CD1c-positive myeloid dendritic cell (primary cell): ENCODE results near the gene APOA5.
"Not testable (repeated sequence)": the region's sequence is repeated elsewhere in the genome, so short reads cannot be mapped to it uniquely, and the experiment has no call there.

Source experiments
- DNase-seq: peaks from one replicate; pipeline ENCODE4 v3.0.0-alpha.2; 2016; ENCODE audit errors: extremely low spot score

APOA5 gene

DNA sequence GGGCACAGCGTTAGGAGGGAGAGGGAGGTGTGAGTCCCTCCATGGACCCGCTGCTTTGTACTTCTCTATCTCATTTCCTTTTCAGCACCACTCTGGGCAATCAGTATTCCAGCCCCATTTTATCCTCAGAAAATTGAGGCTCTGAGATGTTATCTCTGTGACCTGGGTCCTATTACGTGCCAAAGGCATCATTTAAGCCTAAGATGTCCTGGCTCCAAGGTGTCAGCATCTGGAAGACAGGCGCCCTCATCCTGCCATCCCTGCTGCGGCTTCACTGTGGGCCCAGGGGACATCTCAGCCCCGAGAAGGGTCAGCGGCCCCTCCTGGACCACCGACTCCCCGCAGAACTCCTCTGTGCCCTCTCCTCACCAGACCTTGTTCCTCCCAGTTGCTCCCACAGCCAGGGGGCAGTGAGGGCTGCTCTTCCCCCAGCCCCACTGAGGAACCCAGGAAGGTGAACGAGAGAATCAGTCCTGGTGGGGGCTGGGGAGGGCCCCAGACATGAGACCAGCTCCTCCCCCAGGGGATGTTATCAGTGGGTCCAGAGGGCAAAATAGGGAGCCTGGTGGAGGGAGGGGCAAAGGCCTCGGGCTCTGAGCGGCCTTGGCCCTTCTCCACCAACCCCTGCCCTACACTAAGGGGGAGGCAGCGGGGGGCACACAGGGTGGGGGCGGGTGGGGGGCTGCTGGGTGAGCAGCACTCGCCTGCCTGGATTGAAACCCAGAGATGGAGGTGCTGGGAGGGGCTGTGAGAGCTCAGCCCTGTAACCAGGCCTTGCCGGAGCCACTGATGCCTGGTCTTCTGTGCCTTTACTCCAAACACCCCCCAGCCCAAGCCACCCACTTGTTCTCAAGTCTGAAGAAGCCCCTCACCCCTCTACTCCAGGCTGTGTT is 37.2 kb upstream of the APOA5 start:
- DNase-seq, result no peak

DNA sequence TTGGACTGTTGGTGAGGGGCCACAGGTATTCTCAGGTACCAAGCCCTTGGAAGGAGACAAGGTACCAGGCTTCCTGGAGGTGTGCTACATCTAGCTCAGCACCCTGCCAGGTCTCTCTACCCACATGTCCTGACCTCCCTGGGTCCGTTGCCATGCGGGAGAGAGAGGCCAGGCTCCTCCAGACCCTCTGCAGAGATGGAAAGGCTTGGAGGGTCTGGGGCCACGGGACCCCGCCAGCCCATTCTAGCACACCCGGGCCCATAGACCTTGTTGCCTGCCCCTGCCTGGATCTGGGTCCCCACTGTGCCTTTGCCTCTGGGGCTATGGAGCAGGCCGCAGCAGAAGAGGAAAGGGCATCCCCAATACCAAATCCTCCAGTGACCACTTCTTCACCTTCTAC is 35.8 kb upstream of the APOA5 start:
- DNase-seq, result no peak

DNA sequence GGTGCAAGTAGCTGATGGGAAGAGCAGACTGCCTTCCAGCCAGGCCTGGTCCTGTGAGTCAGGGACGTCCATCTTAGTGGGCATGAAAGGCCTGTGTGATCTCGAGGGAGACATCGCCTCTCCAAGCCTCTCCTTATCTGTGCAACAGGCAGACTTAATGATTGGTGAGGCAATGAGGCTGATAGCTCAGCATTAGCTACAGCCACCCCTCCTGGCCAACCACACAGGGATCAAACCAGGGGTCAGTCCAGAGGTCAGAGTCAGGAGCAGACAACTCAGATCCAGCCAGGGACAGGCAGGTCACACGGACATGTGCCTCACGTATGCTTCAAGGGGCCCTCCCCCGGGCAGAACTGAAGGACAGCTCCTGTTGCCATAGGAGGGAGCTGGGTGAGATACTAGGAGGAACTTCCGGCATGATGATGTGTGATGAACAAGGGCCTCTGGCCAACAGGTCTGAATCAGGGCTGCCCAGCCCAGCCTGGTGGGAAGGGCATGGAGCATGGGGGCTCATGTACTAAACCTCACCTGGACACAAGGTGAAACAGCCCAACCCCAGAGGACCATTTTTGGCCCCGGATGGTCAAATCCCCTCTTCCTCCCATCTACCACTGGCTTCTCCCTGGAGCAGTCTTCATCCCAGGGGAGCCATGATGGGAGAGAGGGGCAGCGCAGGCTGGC is 35.2 kb upstream of the APOA5 start:
- DNase-seq, result no peak

DNA sequence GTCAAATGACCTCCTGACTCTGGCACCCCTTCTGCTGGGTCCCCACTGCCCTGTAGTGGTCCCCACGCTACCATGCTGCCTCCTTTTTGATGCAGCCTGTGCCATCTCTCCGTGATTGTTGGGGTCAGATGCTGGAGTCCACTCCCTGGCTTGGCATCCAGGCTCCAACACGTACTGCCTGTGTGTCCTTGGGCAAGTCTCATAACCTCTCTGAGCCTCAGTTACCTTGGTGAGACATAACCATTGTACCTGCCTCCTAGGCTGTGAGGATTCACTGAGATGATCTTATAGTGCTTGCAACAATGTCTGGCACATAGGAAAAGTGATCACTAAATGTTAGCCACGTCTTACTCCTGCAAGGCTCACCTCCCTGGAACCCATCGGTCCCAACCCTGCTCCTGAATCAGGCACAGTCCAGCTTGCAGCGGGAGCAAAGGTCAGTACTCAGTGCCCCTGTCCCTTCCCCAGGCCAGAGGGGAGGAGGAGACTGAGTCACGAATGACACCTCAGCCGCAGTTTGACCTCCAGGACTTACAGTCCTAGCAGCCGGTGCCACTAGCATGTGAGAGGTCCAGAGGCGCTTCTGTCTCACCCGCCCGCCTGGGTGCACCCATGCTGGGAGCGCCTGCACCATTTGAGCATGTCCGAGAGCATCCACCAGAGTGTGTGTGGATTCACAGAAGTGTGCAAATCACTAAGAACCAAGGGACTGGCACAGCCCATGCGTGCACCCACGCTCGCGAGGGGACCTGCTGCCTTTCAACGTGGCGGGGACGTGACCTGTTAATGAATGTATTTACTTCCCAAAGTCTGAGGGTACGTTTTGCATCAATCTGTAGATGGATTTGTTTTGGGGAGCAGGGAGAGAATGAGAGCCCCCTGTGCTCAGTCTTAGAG is 34.4 kb upstream of the APOA5 start:
- no peak for DNase-seq

DNA sequence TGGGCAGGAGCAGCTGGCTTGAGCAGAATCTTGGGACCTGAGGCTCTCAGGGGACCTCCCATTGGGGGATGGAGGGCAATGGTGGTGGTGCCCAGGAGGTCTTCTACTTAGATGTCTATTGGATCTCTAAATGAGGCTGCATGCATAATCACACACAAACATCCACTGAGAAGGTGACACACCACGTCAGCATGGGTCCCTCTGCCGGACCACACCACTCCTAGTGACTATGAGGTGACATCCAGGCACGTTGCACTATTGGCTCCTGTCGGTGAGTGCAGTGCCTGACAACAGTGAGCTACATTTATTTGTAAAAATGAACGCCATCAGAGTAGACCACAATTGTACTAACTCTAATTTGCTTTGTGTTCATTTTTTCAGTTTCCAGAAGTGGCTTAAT is 33.8 kb upstream of the APOA5 start:
- DNase-seq, result no peak

DNA sequence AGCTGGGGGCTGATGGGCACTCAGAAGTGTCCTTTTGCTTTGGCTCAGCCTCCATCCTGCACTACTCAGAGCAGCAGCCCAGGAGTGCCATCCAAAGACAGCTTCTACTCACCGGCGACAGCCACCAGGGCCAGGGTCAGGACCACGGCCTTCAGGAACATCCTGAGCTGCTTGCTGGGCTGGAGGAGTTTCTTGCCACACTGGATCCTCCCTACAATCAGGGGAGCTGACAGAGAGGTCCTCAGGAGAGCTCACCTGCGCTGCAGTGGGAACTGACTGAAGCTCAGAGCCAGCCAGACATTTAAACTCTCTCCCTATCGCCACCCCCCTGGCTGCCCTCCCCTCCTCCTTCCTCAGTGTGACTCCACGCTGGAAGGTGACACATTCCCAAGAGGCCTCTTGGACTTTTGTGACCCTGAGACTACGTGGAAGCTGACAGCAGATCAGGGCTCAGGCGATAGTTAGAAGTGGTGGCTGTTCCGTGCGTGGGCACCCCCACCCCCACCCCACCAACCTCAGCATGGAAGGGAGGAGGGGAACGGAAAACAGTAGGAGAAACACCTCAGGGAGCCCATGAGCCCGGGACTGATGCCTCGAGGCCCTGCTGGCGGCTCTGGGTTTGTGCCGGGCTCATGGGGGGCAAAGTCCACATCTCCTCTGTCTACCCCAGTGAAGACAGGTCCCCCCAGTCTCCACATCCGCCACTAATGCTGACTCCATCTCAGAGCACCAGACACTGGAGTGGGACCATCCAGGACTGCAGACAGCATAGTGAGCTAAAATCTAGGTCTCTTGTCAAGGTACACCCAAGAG is 31.6 kb upstream of the APOA5 start, which contains the start of gene APOA4:
Gene APOA4 (minus strand): TSS at position 274 of the 813 bp plus-strand sequence. CDS start 113 bp downstream, at position 161.
- no peak for DNase-seq

DNA sequence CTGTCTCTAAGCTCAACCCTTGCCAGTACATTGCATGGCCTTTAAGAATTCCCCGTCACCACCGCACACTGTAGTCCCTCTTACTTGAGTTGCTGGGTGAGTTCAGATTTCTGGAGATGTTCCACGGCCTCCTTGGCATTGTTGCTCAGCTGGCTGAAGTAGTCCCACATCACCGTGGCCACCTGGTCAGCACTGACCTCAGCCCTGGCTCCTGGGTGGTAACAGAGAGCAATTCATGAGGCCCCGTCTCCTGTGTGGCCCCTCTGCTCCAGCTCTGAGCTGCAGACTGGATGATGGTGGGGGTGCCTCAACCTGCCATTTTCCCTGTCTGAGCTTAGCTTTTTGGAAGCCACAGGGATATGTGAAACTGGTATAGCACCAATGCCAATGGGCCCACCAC is 30.9 kb upstream of the APOA5 start:
- no peak for DNase-seq

DNA sequence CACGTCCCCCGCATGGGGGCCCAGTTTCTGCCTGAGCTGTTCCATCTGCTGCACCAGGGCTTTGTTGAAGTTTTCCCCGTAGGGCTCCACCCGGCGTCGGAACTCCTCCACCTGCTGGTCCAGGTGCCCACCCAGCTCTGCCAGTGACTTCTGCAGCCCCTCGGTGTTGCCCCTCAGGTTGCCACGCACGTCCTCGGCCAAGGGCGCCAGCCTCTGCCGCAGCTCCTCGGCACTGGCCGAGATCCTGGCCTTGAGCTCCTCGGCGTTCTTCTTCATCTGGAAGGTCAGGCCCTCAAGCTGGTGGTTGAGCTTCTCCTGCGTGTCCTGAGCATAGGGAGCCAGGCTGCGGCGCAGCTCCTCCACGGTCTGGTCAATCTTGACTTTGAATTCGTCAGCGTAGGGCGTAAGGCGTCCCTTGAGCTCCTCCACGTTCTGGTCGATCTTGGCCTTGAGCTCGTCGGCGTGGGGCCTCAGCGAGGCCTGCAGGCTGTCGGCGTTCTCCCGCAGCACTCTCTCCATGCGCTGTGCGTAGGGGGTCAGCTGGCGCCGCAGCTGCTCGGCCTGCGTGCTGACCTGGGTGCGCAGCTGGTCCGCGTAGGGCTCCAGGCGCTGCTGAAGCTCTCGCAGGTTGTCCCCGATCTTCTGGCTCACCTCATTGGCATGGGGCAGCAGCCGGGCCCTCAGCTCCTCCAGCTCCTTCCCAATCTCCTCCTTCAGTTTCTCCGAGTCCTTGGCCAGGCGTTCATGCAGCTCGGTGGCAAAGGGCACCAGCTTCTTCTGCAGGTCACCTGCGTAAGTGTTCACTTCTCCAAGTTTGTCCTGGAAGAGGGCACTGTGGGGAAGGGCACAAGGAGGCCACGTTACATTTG is 29.6 kb upstream of the APOA5 start:
- no peak for DNase-seq

DNA sequence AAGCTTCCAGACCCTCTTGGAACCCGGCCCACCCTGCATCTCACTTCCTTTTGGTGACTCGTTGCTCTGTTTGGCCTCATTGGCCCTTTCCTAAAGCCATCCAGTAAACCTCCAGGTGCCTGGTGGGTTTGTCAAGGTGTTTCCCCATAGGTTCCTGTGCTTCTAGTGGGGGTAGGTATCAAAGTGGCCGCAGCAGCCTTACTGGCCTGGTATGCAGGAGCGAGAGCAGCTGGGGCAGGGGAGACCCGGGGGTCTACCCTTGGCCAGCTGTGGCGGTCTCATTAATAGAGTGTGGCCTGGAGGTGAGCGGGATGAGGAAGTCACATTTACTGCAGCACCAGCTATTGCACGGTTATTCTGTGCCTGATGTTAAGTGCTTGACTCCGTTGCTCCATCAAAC is 27.4 kb upstream of the APOA5 start:
- DNase-seq, result no peak

DNA sequence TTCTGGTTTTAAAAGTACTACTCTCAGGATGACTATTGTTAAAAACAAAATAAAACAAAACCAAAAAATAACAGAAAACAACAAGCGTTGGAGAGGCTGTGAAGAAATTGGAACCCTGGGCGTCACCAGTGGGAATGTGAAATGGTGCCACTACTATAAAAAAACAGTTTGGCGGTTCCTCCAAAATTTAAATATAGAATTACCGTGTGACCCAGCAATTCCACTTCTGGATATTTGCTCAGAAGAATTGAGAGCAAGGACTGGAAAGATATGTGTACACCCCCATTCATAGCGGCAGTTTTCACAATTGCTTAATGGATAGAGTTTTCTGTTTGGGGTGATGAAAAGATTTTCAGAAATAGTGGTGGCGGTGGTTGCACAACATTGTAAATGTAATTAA is 22.8 kb upstream of the APOA5 start:
- no peak for DNase-seq

DNA sequence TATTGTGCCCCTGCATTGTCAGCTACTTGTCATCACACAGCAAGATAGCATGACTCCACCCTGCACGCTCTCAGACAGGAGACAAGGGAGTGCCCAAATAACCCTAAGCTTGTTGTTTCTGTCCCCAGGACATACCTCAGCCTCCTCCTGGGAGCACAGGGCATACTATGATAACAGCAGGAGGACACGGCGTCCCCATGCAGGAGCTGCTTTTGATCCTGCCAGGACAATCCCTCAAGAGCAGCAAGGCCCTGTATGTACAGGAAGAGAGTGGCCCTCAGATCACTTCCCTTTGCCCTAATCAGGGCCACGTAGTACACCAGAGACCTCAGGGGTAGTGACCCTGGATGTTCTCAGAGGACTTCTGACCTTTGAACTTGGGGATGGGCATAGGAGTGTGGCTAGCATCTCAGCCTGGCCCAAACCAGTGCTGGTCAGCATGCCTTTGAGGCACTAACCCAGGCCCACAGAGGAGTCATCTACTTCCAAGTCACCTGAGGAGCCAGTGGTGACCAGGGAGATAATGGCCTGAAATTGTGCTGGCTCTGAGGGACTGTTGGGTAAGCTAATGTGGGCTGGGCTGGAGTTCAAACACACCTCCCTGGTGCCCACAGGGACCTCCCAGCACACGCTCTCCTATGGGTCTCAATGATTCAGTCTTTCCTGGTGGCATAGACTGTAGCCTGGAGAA is 22.2 kb upstream of the APOA5 start:
- DNase-seq, result no peak

DNA sequence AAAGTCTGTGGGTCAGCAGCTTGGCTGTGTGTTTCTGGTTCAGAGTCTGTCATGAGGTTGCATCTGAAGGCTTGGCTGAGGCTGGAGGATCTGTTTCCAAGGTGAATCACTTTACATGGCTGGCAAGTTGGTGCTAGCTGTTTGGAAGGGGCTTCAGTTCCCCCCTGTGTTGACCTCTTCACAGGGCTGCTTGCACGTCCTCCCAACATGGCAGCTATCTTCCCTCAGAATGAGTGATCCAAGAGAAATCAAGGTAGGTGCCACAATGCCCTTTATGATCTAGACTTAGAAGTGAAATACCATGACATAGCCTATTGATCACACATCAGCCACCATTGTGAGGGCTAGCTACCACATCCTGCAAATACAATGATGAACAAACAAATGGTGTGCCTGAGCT is 21.5 kb upstream of the APOA5 start:
- no peak for DNase-seq

DNA sequence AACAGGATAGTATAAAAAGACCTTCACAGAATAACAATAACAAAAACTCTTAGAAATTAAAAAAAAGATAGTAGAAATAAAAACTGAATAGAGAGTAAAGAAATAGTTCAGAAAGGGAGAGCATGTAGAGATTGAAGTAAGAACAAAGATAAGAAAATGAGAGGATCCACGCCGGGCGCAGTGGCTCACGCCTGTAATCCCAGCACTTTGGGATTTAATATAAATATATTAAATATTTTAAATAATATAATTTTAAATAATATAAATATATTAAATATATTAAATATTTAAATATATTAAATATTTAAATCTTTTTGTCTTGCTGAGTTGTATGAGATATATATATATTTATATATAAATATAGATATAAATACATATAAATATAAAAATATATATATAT is 20.4 kb upstream of the APOA5 start:
- no peak for DNase-seq

DNA sequence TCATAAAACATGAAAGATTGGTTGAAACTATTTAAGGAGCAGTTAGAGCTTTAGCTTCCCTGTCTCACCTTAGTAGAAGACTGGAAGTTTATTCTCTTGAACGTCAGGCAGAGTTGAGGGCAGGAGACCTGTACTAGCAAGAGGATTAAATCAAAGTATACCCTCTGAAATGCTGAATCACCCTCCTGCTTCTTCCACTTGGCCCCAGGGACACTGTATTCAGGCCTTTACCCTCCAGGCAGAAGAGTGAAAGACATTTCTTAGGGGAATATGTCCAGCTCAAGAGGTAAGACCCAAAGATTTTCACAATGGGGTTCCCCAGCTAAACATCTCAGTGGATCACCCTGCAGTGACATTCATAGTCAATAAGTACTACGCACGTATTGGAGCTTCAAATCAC is 19.5 kb upstream of the APOA5 start:
- DNase-seq, result no peak

DNA sequence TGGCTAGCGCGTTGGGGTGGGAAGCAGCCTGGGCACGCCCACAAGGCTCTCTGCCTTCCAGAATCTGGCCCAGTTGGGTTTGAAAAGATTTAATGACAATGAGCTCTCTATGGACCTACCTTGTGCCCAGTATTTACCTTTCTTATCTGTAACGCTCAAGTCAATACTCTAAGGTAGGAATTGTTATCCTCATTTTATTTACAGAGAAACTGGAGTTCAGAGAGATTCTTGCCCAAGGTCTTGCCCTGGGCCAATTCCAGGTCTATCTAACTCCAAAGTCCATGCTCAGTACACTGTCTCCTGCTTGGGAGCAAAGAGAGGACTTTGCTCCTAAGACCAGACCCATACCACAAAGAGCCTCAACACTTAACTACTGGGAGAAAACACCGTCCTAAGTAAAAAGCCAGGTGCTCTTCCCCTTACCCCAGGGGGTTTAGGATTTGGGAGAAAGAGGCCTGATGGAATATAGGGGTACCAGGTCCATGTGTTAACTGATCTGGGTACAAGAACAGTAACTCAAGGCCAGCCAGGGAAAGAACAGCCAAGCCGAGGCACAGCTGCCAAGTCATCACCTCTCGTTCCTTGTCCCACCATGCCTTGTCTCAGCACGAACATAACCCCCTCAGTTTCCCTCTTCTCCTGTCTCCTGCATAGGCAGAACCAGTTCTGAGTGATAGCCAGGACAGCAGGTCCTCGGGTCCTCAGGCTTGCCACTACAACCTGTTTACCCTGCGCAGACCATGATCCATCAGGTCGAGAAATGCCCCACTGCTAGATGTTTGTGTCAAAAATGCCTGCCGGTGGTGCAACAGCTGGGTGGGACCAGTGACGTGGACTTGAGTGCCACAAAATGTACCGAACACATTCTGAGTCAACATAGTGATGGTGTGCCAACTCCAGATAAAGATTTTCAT is 16.8 kb upstream of the APOA5 start:
- DNase-seq, result no peak

DNA sequence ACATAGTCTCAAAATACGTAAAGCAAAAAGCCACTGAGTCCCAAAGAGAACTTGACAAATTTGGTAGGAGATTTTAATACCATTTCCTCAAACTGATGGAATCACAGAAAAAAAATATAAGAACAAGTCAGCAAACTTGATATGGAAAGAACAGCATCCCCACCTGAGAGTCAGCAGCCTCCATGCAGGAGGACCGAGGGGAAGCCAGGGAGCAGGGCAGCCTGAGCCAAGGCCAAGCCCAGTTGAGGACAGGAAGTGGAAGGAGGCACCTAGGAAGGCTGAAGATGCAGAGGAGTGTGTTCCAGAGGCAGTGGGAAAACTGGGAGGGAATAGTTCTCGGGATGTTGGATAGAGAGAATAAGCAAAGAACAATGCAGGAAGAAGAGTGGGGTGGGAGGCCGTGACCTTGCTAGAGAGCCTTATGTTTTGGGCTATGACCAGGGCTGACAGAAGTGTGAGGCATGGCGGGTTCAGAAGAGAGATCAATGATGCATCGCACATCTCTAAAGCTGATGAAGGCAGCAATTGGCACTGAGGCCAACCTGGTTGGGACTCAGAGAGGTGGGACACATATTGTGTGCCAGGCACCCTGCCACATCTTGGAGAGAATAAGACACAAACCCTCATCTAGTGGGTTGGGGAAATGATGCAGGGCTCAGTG is 16.1 kb upstream of the APOA5 start:
- DNase-seq, result no peak

DNA sequence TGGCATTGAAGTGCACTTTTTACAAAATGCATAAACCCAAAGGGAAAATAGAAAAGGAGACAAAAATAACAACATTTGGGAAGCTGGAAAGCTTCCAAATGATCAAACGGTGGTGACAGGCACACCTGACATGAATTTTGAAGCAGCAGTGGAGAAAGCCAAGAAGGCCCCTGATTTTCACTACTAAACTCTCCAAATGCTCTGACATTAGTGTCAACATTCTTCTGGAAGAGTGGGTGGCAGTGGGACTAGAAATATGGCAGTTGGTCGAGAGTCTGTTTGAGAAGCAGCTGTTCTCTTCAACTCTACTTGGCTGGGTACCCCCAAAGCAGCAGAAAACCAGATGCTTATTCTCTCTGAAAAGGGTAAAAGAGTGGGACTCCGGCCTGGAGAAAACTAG is 12.3 kb upstream of the APOA5 start:
- no peak for DNase-seq

DNA sequence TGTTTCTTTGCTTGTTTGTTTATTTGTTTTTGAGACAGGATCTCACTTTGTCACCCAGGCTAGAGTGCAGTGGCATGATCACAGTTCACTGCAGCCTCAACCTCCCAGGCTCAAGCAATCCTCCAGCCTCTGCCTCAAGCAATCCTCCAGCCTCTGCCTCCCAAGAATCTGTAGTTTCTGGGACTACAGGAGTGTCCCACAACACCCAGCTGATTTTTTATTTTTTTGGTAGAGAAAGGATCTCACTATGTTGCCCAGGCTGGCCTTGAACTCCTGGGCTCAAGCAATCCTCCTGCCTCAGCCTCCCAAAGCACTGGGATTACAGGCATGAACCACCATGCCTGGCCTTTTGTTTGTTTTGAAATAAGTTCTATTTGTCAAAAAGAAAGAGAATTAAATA is 10.0 kb upstream of the APOA5 start:
- not testable (repeated sequence) for DNase-seq
